Mucosa of descending colon (tissue), 3 donors: ENCODE data around the gene CDH10. TPM values are rescaled to one million over a fixed set of nuclear protein-coding genes. Genes with fewer than 3 reads are reported as not detected.
A peak's percentile ranks its signal among the peaks of the same experiment; 100 is the strongest.

ENCODE experiments used
- ATAC-seq: fragments of 200-7000 bp; cut with Tn5 transposase; one replicate; pipeline ENCODE4 v1.9.1; 2020; ENCODE audit warnings: mild to moderate bottlenecking, moderate library complexity
- DNase-seq, 3 donors: peaks; one replicate each; pipeline ENCODE4 v3.0.0-alpha.2; 2020
- H3K36me3 ChIP-seq: fragments of 200-600 bp; one replicate; pipeline ENCODE4 v1.8.0; 2021; ENCODE audit warnings: low read depth, mild to moderate bottlenecking
- H3K4me1 ChIP-seq: fragments of 200-600 bp; one replicate; pipeline ENCODE4 v1.8.0; 2021; ENCODE audit warnings: low read depth, mild to moderate bottlenecking
- H3K4me3 ChIP-seq: fragments of 200-600 bp; one replicate; pipeline ENCODE4 v1.8.0; 2021; ENCODE audit warnings: mild to moderate bottlenecking
- H3K9me3 ChIP-seq: fragments of 200-600 bp; one replicate; pipeline ENCODE4 v1.8.0; 2021; ENCODE audit warnings: mild to moderate bottlenecking
- CTCF ChIP-seq: fragments of 200-600 bp; IDR thresholded peaks from one replicate; pipeline ENCODE4 v1.8.0; 2022; ENCODE audit warnings: antibody characterized with exemption, mild to moderate bottlenecking
- intact Hi-C, 2 donors: fragments of 100-400 bp; cut with DNase I in 1 of 2; cut with micrococcal nuclease in 1 of 2; formaldehyde crosslinking; loops; one replicate each; pipeline versions ENCODE4 v1.11.0 to v1.11.1; 2022; cut with DNase I, micrococcal nuclease
- total RNA-seq, 3 donors: library from RNA; stranded (reverse); fragmentation: NEBNext Ultra II Directional in 2 of 3; extraction: Animal tissue kit (Norgen Biotek cat#: 25700) in 2 of 3; gene quantifications; one replicate each; pipeline versions ENCODE4 v1.2.1 to v1.2.4, GENCODE V29; 2021 to 2023
- donor health status: DM: no; HTN: no; CAD: no; lungs with moderate emphysema.
- donor health status: DM: no; HTN: no; CAD: no.
- donor health status: DM: no; HTN: yes; CAD: no.

The CDH10 gene
- total RNA-seq, 3 donors from 2014 or later: 0.57 TPM; not detected in 2

GRCh38 chr5:24571302-24571701, 73.5 kb downstream of the CDH10 start:
- ATAC-seq (no peak), DNase-seq (no peak)
- Histone ChIP-seq H3K9me3 (no peaks in the 10 kb centered on the region), H3K4me1 (no peaks in the 10 kb centered on the region), H3K36me3 (no peaks in the 10 kb centered on the region), H3K4me3 (no peak overlapping the region)
- TF ChIP-seq CTCF: no peak
- intact Hi-C loops: no loop called here

- ATAC-seq: no peak
- DNase-seq: no peak
- H3K4me3 ChIP-seq: no peak overlapping the region
- no peaks in the 10 kb centered on the region for H3K36me3 ChIP-seq
- TF ChIP-seq CTCF: no peak
- H3K4me1 ChIP-seq: no peaks in the 10 kb centered on the region
- intact Hi-C loops: no loop called here
- no peaks in the 10 kb centered on the region for H3K9me3 ChIP-seq
These were observed 77.8 kb downstream of the CDH10 start for GRCh38 chr5:24566933-24567332.

GRCh38 chr5:24555229-24555628, 89.5 kb downstream of the CDH10 start:
- no peaks in the 10 kb centered on the region for H3K36me3 ChIP-seq
- intact Hi-C loops: no loop called here
- no peaks in the 10 kb centered on the region for H3K4me1 ChIP-seq
- no peaks in the 10 kb centered on the region for H3K9me3 ChIP-seq
- no peak overlapping the region for H3K4me3 ChIP-seq
- DNase-seq: no peak
- ATAC-seq: no peak
- no peak for TF ChIP-seq CTCF

GRCh38 chr5:24547132-24547531, 97.6 kb downstream of the CDH10 start:
- no peak for ATAC-seq
- Histone ChIP-seq H3K4me1 (no peaks in the 10 kb centered on the region), H3K4me3 (no peak overlapping the region), H3K9me3 (no peaks in the 10 kb centered on the region), H3K36me3 (no peaks in the 10 kb centered on the region)
- no peak for DNase-seq
- no peak for TF ChIP-seq CTCF
- intact Hi-C loops: no loop called here

- intact Hi-C loops: no loop called here
- DNase-seq: peak in 1 of 3 donors; percentile 1
- no peak for TF ChIP-seq CTCF
These were observed 105.2 kb downstream of the CDH10 start for GRCh38 chr5:24539613-24540012.

GRCh38 chr5:24538346-24538745, 106.4 kb downstream of the CDH10 start:
- Histone ChIP-seq H3K4me1 (no peaks in the 10 kb centered on the region), H3K4me3 (no peak overlapping the region), H3K9me3 (no peaks in the 10 kb centered on the region), H3K36me3 (no peaks in the 10 kb centered on the region)
- ATAC-seq (no peak), DNase-seq (no peak)
- TF ChIP-seq CTCF: no peak
- intact Hi-C loops: no loop called here

More at GRCh38 chr5:24539613-24540012, 105.2 kb downstream of the CDH10 start:
- Histone ChIP-seq H3K4me1 (no peaks in the 10 kb centered on the region), H3K4me3 (no peak overlapping the region), H3K36me3 (no peaks in the 10 kb centered on the region), H3K9me3 (no peaks in the 10 kb centered on the region)
- ATAC-seq: no peak
